Endothelial cell of umbilical vein (primary cell): ENCODE data around the gene INPP5B. TPM values are rescaled to one million over a fixed set of nuclear protein-coding genes. Genes with fewer than 3 reads are reported as not detected.

Experiments
- BruUV-seq: library from RNA; stranded (reverse); fragments of 400-500 nt; replicated peaks from 2 replicates; lab custom pipeline; 2021; lab: Mats Ljungman, UMichigan
- CTCF ChIA-PET: fragments of 300-600, 350-600 bp; sonication (Branson Sonifier 250); formaldehyde crosslinking; loops from one replicate; lab custom pipeline; 2021; ENCODE audit warnings: antibody characterized with exemption, inconsistent platforms; lab: Charles Lee
- POLR2A ChIA-PET: fragments of 300-600, 350-600 bp; sonication (Branson Sonifier 250); formaldehyde crosslinking; loops from one replicate; lab custom pipeline; 2021; ENCODE audit warnings: antibody characterized with exemption, inconsistent platforms; lab: Charles Lee
- DNase-seq: peaks from one replicate; pipeline ENCODE4 v3.0.0-alpha.2; 2011; ENCODE audit warnings: low read depth, low spot score
- FAIRE-seq: peaks from 2 replicates; lab custom pipeline; 2011; peaks lifted over from hg19 to GRCh38; lab: Jason Lieb, UNC
- H2AFZ ChIP-seq: 2 replicates; pipeline ENCODE4 v1.6.0; 2012; ENCODE audit warnings: low read depth, low read length, control low read depth, inconsistent platforms
- H3K27ac ChIP-seq: 2 replicates; pipeline ENCODE4 v1.5.1; 2011; ENCODE audit warnings: low read depth, mild to moderate bottlenecking, control low read depth, low read length, moderate library complexity; ENCODE audit not compliant: insufficient read depth
- H3K27me3 ChIP-seq, 2 experiments: 2 replicates each; pipeline versions ENCODE4 v1.6.0 to v1.6.1; 2011; ENCODE audit warnings: low read length in 2 of 2, mixed read lengths in 1 of 2; ENCODE audit not compliant: control insufficient read depth in 2 of 2, insufficient read depth in 2 of 2
- H3K36me3 ChIP-seq, 2 experiments: 2 replicates in 1 of 2; 3 replicates in 1 of 2; pipeline ENCODE4 v1.5.1; 2011; ENCODE audit warnings: low read length in 2 of 2, mild to moderate bottlenecking in 1 of 2, moderate library complexity in 1 of 2; ENCODE audit not compliant: control insufficient read depth in 2 of 2, insufficient read depth in 2 of 2; ENCODE audit errors: extremely low read depth in 1 of 2
- H3K4me1 ChIP-seq: 3 replicates; pipeline ENCODE4 v1.5.1; 2011; ENCODE audit warnings: mild to moderate bottlenecking, low read length; ENCODE audit not compliant: control insufficient read depth, insufficient read depth; ENCODE audit errors: extremely low read depth
- H3K4me2 ChIP-seq: 2 replicates; pipeline ENCODE4 v1.6.1; 2011; ENCODE audit warnings: low read length, control low read depth, mixed read lengths; ENCODE audit not compliant: insufficient read depth
- H3K4me3 ChIP-seq, 3 experiments: fragments of 200-600 bp in 1 of 3; sonication (generic), shearing (Covaris generic) in 1 of 3; replicated peaks in 1 of 3; 2 replicates each; pipeline ENCODE4 v1.5.1; 2011 to 2016; ENCODE audit warnings: control low read depth in 3 of 3, low read length in 3 of 3, mild to moderate bottlenecking in 2 of 3, inconsistent platforms in 1 of 3, low read depth in 1 of 3, moderate library complexity in 1 of 3; ENCODE audit not compliant: insufficient read depth in 1 of 3
- H3K79me2 ChIP-seq: 2 replicates; pipeline ENCODE4 v1.6.0; 2012; ENCODE audit warnings: low read length, inconsistent platforms; ENCODE audit not compliant: control insufficient read depth, insufficient read depth
- H3K9ac ChIP-seq: replicated peaks from 2 replicates; pipeline ENCODE3; 2011; ENCODE audit warnings: low read length, control low read depth; ENCODE audit not compliant: insufficient read depth; ENCODE audit errors: extremely low read depth
- H3K9me1 ChIP-seq: replicated peaks from 3 replicates; pipeline ENCODE4 v1.6.0; 2011; ENCODE audit warnings: mild to moderate bottlenecking, low read length; ENCODE audit not compliant: control insufficient read depth, insufficient read depth; ENCODE audit errors: extremely low read depth
- H3K9me3 ChIP-seq: replicated peaks from 2 replicates; pipeline ENCODE4 v1.5.1; 2012; ENCODE audit warnings: low read length, inconsistent platforms; ENCODE audit not compliant: control insufficient read depth, insufficient read depth
- H4K20me1 ChIP-seq: replicated peaks from 2 replicates; pipeline ENCODE3; 2011; ENCODE audit warnings: mild to moderate bottlenecking, low read length; ENCODE audit not compliant: control insufficient read depth, insufficient read depth; ENCODE audit errors: extremely low read depth
- EZH2 ChIP-seq: IDR thresholded peaks from 2 replicates; pipeline ENCODE4 v1.6.1; 2012; ENCODE audit warnings: borderline replicate concordance, low read depth, mild to moderate bottlenecking, moderate library complexity, low read length, inconsistent platforms; ENCODE audit not compliant: severe bottlenecking
- FOS ChIP-seq: IDR thresholded peaks from 2 replicates; pipeline ENCODE4 v1.6.1; 2011; ENCODE audit warnings: mild to moderate bottlenecking, low read length, moderate library complexity, borderline replicate concordance; ENCODE audit not compliant: insufficient read depth
- GATA2 ChIP-seq: IDR thresholded peaks from 2 replicates; pipeline ENCODE4 v1.7.0; 2011; ENCODE audit warnings: low read depth, mild to moderate bottlenecking, moderate library complexity, mixed read lengths, low read length; ENCODE audit not compliant: insufficient read length, insufficient read depth
- JUN ChIP-seq: IDR thresholded peaks from 2 replicates; pipeline ENCODE4 v1.6.1; 2011; ENCODE audit warnings: borderline replicate concordance, low read depth; ENCODE audit not compliant: insufficient read length, insufficient read depth
- MAX ChIP-seq: IDR thresholded peaks from 2 replicates; pipeline ENCODE4 v1.6.1; 2011; ENCODE audit not compliant: insufficient read depth, insufficient read length
- MYC ChIP-seq: IDR thresholded peaks from one replicate; pipeline ENCODE4 v1.6.1; 2011; ENCODE audit warnings: mild to moderate bottlenecking, low read depth, low read length
- POLR2A ChIP-seq: IDR thresholded peaks from 2 replicates; pipeline ENCODE4 v1.6.1; 2012; ENCODE audit warnings: low read depth, mild to moderate bottlenecking, control low read depth, low read length
- POLR2AphosphoS5 ChIP-seq: IDR thresholded peaks from 2 replicates; pipeline ENCODE4 v1.6.1; 2012; ENCODE audit warnings: low read depth, mild to moderate bottlenecking, control low read depth, low read length, moderate library complexity; ENCODE audit not compliant: insufficient read depth
- dilution Hi-C: fragments of 300-500 bp; cut with MboI; formaldehyde crosslinking; loops from one replicate; pipeline ENCODE4 v1.15.0; 2019; ENCODE audit warnings: low sequenced_read_pairs; ENCODE audit not compliant: extremely low pct_ligation_motif_present
- intact Hi-C: fragments of 100-400 bp; cut with micrococcal nuclease; formaldehyde crosslinking; loops from one replicate; pipeline ENCODE4 v1.10.0; 2022
- polyA plus RNA-seq, 4 experiments: library from polyadenylated mRNA; depleted of rRNA in 3 of 4; stranded (reverse) in 3 of 4; unstranded in 1 of 4; fragments of >200 nt; gene quantifications; 2 replicates each; pipeline versions ENCODE4 v1.2.1 to v1.2.3, GENCODE V29; 2011 to 2012; ENCODE audit warnings: missing spikeins in 1 of 4
- total RNA-seq: library from RNA; stranded (reverse); gene quantifications from 2 replicates; pipeline ENCODE4 v1.2.3, GENCODE V29; 2021
- TF ChIP-seq, protein P1 (sequence below), 2 donors: IDR thresholded peaks; 1 replicate in 1 of 2; 2 replicates in 1 of 2; pipeline ENCODE4 v1.5.1; 2011; ENCODE audit warnings: low read length in 2 of 2, mild to moderate bottlenecking in 2 of 2, moderate library complexity in 2 of 2, control low read depth in 1 of 2, inconsistent platforms in 1 of 2, low read depth in 1 of 2; ENCODE audit not compliant: insufficient read depth in 1 of 2; ENCODE audit errors: extremely low read depth in 1 of 2

INPP5B gene
- total and polyA plus RNA-seq, 2 donors (not counting 3 experiments of a cell fraction or from before 2014, with no cell fraction given), result 7.4 to 14.7 TPM

DNA sequence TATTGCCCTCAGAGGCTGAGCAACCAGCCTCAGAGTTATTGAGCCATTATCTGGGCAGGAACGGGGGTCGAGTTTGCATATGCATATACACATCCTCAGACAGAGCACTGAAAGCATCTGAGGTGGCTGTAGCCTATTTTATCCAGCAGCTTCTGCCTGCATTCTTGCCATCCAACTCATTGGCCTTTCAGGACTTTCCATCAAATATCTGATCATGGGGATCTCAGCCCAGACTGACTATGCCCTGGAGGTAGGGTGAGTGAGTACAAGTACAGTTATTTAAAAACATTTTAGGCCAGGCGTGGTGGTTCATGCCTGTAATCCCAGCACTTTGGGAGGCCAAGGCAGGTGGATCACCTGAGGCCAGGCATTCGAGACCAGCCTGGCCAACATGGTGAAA lies 85.7 kb downstream of the INPP5B start:
- CTCF ChIA-PET, result interaction anchor here (2.1 kb wide), 1 partner anchor 15 kb away, joined by 16 read pairs; no protein-coding TSS in a partner anchor
- BruUV-seq, result no TSS peak

More for the DNA sequence above, 85.7 kb downstream of the INPP5B start:
- DNase-seq (no peak), FAIRE-seq (no peak)
- H3K27me3 ChIP-seq, result no peaks in the 10 kb centered on the region
- intact Hi-C loops (loop anchor here (2.0 to 10.0 kb wide), 2 partner anchors 70 to 386 kb away; partner anchors contain the start of gene ZC3H12A), dilution Hi-C loops (no loop called here)
- TF ChIP-seq FOS (no peak), EZH2 (no peak), GATA2 (no peak), MAX (no peak), POLR2AphosphoS5 (no peak), JUN (no peak), MYC (no peak), POLR2A (no peak)
- TF ChIP-seq, protein P1, sequence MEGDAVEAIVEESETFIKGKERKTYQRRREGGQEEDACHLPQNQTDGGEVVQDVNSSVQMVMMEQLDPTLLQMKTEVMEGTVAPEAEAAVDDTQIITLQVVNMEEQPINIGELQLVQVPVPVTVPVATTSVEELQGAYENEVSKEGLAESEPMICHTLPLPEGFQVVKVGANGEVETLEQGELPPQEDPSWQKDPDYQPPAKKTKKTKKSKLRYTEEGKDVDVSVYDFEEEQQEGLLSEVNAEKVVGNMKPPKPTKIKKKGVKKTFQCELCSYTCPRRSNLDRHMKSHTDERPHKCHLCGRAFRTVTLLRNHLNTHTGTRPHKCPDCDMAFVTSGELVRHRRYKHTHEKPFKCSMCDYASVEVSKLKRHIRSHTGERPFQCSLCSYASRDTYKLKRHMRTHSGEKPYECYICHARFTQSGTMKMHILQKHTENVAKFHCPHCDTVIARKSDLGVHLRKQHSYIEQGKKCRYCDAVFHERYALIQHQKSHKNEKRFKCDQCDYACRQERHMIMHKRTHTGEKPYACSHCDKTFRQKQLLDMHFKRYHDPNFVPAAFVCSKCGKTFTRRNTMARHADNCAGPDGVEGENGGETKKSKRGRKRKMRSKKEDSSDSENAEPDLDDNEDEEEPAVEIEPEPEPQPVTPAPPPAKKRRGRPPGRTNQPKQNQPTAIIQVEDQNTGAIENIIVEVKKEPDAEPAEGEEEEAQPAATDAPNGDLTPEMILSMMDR (IDR thresholded peaks at IDR 0.05; ENCODE audit: extremely low read depth in 1 of 2, insufficient read depth in 1 of 2, low read depth in 1 of 2, low read length in 2 of 2), result no peak
- no peaks in the 10 kb centered on the region for H3K9me1 ChIP-seq
- no peak overlapping the region for H3K4me2 ChIP-seq
- H3K27ac ChIP-seq, result no peak overlapping the region
- peaks cover 19% of the 10 kb centered on the region for H3K79me2 ChIP-seq
- no peak overlapping the region for H2AFZ ChIP-seq
- H4K20me1 ChIP-seq, result no peaks in the 10 kb centered on the region
- H3K9ac ChIP-seq, result no peak overlapping the region
- H3K9me3 ChIP-seq, result no peaks in the 10 kb centered on the region
- H3K4me3 ChIP-seq, result no peak overlapping the region
- peaks cover 11% of the 10 kb centered on the region for H3K4me1 ChIP-seq
- H3K36me3 ChIP-seq, result peaks cover 3 to 7% of the 10 kb centered on the region in 2 experiments
- POLR2A ChIA-PET, result no interaction called here
